ELF-1 (cell line): Measurements from ENCODE around the gene IGFBP3.
A peak's percentile ranks its signal among the peaks of the same experiment; 100 is the strongest.
"Not testable (repeated sequence)": the region's sequence is repeated elsewhere in the genome, so short reads cannot be mapped to it uniquely, and the experiment has no call there.

Experiments used
- DNase-seq: peaks from one replicate; pipeline ENCODE4 v3.0.0-alpha.2; 2016; ENCODE audit warnings: low read depth, low spot score

The IGFBP3 gene

DNA sequence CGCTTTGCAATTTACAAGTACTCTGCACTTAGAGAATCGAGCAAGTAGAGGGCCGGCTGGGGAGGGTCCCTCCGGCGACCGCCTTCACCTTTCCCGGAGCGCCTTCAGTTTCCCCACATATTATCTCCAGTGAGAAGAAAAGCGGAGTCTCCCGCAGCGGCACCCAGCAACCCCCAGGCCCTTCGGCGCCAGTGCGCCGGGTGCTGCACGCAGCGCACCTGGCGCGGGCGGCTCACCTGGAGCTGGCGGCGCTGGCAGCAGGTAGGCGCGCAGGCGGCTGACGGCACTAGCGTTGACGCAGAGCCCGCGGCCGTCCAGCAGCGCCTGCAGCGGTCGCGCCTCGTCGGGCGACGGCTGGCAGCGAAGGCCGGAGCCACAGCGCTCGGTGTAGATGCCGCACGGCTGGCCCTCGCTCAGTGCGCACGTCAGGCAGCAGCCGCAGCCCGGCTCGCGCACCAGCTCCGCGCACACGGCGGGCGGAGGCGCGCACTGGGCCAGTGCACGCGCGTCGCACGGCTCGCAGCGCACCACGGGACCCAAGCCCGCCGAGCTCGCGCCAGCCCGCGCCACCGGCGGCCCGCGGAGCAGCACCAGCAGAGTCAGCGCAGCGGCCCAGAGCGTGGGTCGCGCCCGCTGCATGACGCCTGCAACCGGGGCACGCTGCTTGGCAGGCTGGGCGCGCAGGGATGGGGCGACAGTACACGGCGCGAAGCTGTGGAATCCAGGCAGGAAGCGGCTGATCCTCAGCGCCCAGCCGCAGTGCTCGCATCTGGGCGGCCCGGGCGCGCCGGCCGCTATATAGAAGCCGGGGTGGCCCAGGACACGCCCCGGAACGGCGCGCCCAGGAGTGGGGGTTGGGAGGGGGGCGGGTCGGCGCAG lies at the start of gene IGFBP3:
IGFBP3 (minus strand) TSS at position 771 of the 879 bp plus-strand sequence; CDS start at position 639, 132 bp downstream.
- DNase-seq = peak; percentile 82

GRCh38 chr7:45970454-45970853 lies 49.4 kb upstream of the IGFBP3 start:
- no peak for DNase-seq

GRCh38 chr7:45969940-45970339 lies 48.9 kb upstream of the IGFBP3 start:
- DNase-seq = no peak

DNA sequence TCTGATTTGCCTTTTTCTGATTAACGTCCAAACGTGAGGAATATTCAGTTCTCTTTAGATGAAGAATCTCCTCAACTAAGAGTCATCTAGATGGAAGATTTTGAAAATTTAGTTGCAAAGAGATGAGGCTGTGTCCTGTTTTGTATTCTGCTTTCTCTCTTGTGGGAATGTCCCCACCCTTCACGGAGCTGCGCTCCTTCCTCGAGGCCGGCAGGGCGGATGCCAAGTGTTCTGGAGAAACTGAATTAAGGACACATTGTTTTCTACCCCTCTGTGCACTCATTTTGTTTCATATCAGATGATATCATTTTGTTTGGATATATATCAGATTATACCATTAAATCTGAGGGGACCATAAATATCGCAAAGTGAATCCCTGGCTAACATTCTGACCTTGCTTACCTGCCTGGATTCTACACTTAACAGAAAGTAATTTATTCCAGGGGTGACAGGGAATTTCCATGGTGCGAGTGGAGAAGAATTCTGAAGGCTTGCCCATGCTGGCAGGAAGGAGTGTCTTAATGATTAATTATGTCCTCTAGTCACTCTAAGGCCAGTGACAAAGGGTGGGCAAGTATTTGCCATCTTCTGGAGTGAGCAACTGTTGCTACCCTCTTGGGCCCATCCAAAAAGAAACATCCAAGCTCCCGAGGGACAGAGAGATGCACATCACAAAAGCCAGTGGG lies 47.9 kb upstream of the IGFBP3 start:
- DNase-seq = no peak

DNA sequence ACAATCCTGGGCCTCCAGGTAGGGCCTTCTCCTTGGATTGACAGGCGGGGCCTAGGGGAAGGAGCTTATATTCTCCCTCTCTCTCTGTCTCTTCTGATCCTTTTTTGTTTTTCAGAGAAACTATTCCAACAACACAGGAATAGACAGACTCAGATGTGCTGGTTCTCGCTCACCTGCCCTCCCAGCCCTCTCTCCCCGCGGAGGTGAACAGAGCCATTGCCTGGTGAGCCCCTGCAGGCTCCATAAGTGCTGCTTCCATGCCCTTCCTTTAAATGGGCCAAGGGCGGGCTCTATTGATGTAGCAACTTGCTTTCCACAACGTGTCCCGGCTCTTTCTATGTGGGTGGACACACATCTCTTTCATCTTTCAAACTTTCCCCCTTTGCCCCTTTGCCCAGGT lies 47.2 kb upstream of the IGFBP3 start:
- DNase-seq = no peak

- DNase-seq = no peak
These were observed 46.6 kb upstream of the IGFBP3 start for GRCh38 chr7:45967591-45968157.

GRCh38 chr7:45962861-45963260 lies 41.8 kb upstream of the IGFBP3 start:
- no peak for DNase-seq

- DNase-seq = no peak
These were observed 36.6 kb upstream of the IGFBP3 start for GRCh38 chr7:45957721-45958120.

DNA sequence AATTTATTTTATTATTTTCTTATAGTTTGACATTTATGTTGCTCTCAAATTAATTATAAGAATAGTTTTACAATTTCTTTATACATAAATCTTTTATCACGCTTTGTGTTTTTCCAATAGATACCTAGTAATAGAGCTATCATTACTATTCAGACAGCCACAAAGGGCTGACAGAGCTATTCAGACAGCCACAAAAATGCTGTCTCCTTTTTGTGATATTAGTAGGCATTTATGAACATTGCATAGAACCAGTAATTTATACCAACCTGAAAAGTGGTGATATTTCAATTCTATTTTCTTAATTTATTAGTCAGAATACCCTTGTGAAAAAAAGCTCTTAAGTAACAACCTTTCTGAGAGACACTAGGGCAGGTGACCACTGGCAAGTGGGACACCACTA lies 34.2 kb upstream of the IGFBP3 start:
- DNase-seq = no peak

DNA sequence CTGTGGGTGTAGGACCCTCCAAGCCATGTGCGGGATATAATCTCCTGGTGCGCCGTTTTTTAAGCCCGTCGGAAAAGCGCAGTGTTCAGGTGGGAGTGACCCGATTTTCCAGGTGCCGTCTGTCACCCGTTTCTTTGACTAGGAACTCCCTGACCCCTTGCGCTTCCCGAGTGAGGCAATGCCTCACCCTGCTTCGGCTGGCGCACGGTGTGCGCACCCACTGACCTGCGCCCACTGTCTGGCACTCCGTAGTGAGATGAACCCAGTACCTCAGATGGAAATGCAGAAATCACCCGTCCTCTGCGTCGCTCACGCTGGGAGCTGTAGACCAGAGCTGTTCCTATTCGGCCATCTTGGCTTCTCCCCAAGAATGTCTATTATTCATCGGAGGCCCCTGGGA lies 32.0 kb upstream of the IGFBP3 start:
- not testable (repeated sequence) for DNase-seq

DNA sequence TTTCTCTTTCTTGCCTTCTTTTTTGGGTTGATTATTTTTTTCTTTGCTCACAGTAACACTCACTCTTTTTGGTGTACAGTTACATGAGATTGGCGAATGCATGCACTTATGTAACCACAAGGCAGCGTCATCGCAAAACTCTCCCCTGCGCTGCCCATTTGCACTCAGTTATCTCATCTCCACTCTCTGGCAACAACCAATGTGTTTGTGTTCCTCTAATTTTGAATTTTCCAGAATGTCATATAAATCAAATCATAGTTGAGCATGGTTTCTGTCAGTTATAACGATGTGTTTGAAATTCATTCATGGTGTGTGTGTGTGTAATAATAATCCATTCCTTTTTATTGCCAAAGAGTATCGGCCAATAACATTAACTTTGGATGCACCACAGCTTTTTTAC lies 23.0 kb upstream of the IGFBP3 start:
- DNase-seq = no peak

DNA sequence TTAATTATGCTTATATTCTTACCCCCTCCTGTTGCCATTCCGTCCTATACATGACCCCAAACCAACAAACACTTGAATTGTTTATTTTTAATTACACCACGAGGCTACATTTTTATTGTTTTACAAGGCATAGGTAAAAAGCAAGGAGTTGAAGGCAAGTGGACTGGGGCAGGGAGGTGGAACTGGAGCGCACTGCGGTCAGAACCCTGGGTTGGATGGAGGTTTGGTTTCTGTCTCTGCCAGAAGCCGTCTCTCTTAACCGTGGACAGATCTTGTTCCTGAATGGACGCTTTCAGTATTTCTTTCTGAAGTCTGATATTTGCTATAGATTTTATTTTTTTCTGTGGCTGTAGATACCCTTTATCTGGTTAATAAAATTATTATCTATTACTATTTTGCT lies 19.9 kb upstream of the IGFBP3 start:
- no peak for DNase-seq

- not testable (repeated sequence) for DNase-seq
These were observed 19.2 kb upstream of the IGFBP3 start for GRCh38 chr7:45940237-45940781.

GRCh38 chr7:45939574-45939973 lies 18.5 kb upstream of the IGFBP3 start:
- no peak for DNase-seq

GRCh38 chr7:45938626-45939302 lies 17.7 kb upstream of the IGFBP3 start:
- DNase-seq = peak; percentile 27

GRCh38 chr7:45937862-45938261 lies 16.8 kb upstream of the IGFBP3 start:
- no peak for DNase-seq

DNA sequence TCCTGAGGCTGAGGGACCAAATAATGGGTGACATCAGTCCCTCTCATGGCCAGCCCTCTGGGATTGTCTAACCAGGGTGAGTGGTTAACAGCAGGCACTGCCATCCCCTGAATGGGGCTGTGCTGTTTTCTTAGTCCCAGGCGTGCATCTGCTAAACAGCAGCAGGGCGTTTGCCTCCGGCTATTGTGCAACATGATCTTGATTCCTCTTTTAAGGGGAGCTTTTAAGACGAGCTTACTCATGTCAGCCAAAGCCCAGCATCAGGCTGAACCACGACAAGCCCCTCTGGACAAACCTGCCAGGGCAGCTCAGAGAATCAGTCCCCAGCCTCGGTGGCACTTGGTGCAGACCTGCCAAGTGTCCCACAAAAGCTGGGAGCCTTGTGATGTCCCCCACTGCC lies 16.2 kb upstream of the IGFBP3 start:
- DNase-seq = peak; percentile 8

DNA sequence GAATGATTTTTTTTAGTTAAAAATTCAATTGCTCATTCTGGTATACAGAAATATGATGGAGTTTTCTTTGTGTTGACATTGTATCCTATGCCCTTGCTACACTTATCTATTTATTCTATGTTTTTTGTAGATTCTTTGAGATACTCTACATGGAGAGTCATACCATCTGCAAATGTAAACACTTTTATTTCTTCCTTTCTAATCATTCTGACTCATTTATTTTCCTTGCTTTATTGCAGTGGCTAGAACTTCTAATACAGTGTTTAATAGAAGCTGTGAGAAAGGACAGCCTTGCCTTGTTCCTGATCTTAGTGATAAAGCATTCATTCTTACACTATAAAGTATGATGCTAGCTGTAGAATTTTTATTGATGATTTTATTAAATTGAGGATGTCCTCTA lies 9.9 kb upstream of the IGFBP3 start:
- DNase-seq = no peak

DNA sequence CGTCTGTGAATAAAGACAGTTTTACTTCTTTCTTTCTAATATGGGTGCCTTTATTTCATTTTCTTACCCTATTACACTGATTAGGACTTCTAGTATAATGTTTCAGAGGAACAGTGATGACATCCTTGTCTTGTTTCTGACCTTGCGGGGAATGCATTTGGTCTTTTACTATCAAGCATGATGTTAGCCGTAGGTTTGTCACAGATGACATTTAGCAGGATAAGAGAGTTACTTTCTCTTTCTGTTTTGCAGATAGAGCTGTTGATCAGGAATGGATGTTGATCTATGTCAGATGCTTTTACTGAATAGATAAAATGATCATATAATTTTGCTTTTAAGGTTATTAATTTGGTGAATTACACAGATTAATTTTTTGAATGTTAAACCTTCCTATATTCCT lies 6.6 kb upstream of the IGFBP3 start:
- no peak for DNase-seq

DNA sequence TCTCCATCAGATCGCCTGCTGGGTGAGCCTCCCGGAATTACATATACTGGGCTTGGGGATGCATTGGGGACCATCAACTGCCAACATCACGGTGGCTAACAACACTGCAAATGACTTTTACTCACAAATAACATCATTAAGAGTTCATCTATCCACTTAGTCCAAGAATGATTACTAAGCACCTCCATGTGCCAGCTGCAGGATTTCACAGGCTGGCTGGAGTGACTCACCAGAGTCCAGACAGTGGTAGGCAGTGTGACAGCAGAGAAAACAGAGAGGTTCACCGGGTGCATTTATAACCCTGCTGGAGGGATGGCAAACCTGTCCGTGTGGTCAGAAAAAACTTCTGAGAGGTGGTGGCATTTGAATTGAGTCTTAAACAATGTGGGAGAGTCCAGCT lies 3.2 kb upstream of the IGFBP3 start:
- DNase-seq = peak; percentile 8

GRCh38 chr7:45923818-45924217 lies 2.7 kb upstream of the IGFBP3 start:
- no peak for DNase-seq

- DNase-seq = peak; percentile 75
These were observed 2.2 kb upstream of the IGFBP3 start for GRCh38 chr7:45923290-45923689.
